ENCODE measurements around the gene UNC93A.
"Not testable (repeated sequence)": the region's sequence is repeated elsewhere in the genome, so short reads cannot be mapped to it uniquely, and the experiment has no call there.

Gene UNC93A

DNA sequence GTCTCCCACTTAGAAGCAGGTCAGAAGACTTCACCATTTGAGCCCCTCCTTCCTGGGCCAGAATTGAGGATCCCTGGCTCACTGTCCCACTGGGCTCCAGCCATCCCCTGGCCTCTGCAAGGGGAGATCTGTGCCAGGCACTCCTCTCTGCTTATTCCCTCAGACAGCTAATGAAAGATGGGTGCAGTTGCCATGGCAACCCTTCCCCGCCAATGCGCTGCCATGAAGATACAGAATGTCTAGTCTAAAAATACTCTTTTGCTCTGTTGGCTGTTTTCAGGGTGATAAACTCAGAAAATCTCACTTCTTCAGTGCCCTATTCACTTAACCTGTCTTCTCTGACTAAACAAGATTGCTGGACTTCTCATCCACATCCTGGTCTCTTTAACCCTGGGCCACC, 20.2 kb downstream of the UNC93A start:
- no peak overlapping the region for H3K4me3 ChIP-seq (ENCODE audit: low read length)
- H3K4me1 ChIP-seq (ENCODE audit: control insufficient read depth, insufficient read depth, low read length) = peaks cover 21% of the 10 kb centered on the region
- H3K9me3 ChIP-seq (ENCODE audit: control insufficient read depth, low read length) = no peaks in the 10 kb centered on the region
- H3K9ac ChIP-seq (ENCODE audit: low read length) = no peak overlapping the region
- H3K36me3 ChIP-seq (ENCODE audit: control insufficient read depth, insufficient read depth, low read length) = no peaks in the 10 kb centered on the region
- H3K27me3 ChIP-seq (ENCODE audit: control insufficient read depth, insufficient read depth, low read length) = no peaks in the 10 kb centered on the region

DNA sequence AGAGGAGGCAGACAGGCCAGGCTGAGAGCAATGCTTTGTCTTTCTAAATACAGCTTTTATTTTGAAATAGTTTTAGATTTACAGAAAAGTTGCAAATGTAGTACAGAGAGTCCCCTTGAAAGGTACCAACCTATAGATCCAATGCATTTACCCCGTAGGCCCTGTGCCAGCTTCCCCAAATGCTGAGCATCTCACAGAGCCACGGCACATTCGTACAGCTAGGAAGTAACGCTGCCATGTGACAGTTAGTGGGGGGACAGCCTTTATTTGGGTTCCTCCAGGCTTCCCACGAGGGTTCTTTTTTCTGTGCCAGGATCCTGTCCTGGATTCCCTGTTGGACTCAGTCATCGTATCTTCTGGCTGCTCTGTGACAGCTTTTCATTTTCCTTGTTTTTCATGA, 20.6 kb downstream of the UNC93A start:
- H3K9ac ChIP-seq (ENCODE audit: low read length); H3K9me3 ChIP-seq (ENCODE audit: control insufficient read depth, low read length); H3K36me3 ChIP-seq (ENCODE audit: control insufficient read depth, insufficient read depth, low read length); H3K27me3 ChIP-seq (ENCODE audit: control insufficient read depth, insufficient read depth, low read length); H3K4me3 ChIP-seq (ENCODE audit: low read length): not testable (repeated sequence)
- H3K4me1 ChIP-seq (ENCODE audit: control insufficient read depth, insufficient read depth, low read length) = peaks cover 17% of the 10 kb centered on the region

DNA sequence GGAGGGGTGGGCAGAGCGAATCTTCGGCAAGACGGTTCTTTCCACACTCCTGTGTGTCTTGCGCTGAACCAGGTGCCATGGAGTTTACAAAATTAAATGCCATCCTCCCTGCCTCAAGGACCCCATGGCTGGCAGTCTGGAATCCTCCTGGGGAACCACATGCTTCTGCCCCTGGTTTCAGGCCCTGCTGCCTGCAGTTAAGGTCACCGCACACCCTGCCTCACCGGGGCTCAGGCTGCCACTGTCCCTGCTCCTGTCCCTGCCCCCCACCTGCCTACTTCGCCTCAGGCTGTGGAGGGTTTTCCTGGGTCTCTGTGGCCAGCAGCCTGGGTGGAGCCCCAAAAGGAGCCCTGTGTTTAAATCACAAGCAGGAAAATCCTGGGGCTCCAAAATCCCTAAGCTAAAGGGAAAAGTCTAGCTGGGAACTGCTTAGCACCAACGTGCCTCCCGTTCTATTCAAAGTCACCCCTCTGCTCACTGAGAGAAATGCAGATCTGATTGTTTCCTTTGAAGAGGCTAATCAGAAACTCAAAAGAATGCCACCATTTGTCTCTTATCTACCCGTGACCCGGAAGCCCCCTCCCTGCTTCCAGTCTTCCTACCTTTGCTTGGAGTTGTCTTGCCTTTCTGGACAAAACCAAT, 23.2 kb downstream of the UNC93A start:
- Histone ChIP-seq H3K9ac (ENCODE audit: low read length) (no peak overlapping the region), H3K4me1 (ENCODE audit: control insufficient read depth, insufficient read depth, low read length) (peaks cover 17% of the 10 kb centered on the region), H3K4me3 (ENCODE audit: low read length) (no peak overlapping the region), H3K27me3 (ENCODE audit: control insufficient read depth, insufficient read depth, low read length) (no peaks in the 10 kb centered on the region), H3K9me3 (ENCODE audit: control insufficient read depth, low read length) (no peaks in the 10 kb centered on the region), H3K36me3 (ENCODE audit: control insufficient read depth, insufficient read depth, low read length) (no peaks in the 10 kb centered on the region)

DNA sequence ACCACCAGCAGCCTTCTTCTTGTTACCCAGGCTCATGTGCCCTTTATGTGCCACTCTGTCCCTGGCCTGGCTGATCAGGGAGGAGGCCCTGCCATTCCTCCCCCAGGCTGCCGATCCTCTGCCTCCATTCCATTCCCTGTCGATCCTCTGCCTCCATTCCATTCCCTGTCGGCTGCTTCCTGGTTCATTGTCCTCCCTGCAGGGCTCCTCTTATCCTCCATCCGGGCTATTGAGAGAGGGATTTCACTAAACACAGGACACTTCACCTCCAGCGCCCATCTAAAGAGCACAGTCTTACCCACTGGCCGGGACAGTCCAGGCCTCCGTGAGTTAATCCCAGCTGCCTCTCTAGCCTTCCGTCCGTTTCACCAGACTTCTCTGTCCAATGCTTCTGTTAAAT, 26.1 kb downstream of the UNC93A start:
- H3K27me3 ChIP-seq (ENCODE audit: control insufficient read depth, insufficient read depth, low read length) = no peaks in the 10 kb centered on the region
- no peaks in the 10 kb centered on the region for H3K36me3 ChIP-seq (ENCODE audit: control insufficient read depth, insufficient read depth, low read length)
- no peaks in the 10 kb centered on the region for H3K9me3 ChIP-seq (ENCODE audit: control insufficient read depth, low read length)
- H3K9ac ChIP-seq (ENCODE audit: low read length) = no peak overlapping the region
- H3K4me1 ChIP-seq (ENCODE audit: control insufficient read depth, insufficient read depth, low read length) = peaks cover 5% of the 10 kb centered on the region
- H3K4me3 ChIP-seq (ENCODE audit: low read length) = no peak overlapping the region

DNA sequence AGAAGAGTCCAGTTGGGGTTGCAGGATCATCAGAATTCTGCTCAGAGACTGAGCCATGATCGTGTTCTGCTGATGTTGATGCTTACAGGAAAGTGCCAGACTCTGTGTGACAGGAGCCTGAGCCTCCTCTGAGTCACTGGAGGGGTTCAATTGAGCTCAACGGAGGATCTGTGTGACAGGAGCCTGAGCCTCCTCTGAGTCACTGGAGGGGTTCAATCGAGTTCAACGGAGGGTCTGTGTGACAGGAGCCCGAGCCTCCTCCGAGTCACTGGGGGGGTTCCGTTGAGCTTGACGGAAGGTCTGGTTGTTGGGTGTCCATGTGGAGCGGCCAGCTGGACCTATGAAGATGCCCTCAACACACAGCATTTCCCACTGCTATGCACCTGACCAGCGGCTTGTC, 27.2 kb downstream of the UNC93A start:
- not testable (repeated sequence) for H3K27me3 ChIP-seq (ENCODE audit: control insufficient read depth, insufficient read depth, low read length); H3K9me3 ChIP-seq (ENCODE audit: control insufficient read depth, low read length); H3K9ac ChIP-seq (ENCODE audit: low read length); H3K36me3 ChIP-seq (ENCODE audit: control insufficient read depth, insufficient read depth, low read length); H3K4me3 ChIP-seq (ENCODE audit: low read length); H3K4me1 ChIP-seq (ENCODE audit: control insufficient read depth, insufficient read depth, low read length)

DNA sequence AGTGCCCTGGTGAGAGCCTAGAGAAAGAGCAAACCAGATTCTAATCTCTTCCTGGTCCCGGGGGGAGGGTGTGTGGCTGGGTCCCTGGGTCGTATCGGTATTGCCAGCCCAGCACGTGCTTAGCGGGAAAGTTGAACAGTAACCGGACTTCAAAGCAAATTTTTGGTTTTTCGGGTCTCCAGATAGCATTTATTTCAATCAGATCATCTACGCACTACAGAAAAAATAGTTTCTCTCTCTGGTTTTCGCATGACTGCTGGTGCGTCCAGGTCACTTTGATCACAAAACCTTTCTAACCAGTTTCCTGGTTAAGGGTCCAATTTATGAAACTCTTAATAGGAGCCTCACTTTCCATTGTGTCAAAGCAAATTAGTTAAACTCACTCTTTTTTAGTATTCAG, 27.7 kb downstream of the UNC93A start:
- H3K9ac ChIP-seq (ENCODE audit: low read length); H3K27me3 ChIP-seq (ENCODE audit: control insufficient read depth, insufficient read depth, low read length); H3K4me1 ChIP-seq (ENCODE audit: control insufficient read depth, insufficient read depth, low read length); H3K4me3 ChIP-seq (ENCODE audit: low read length); H3K9me3 ChIP-seq (ENCODE audit: control insufficient read depth, low read length); H3K36me3 ChIP-seq (ENCODE audit: control insufficient read depth, insufficient read depth, low read length): not testable (repeated sequence)

DNA sequence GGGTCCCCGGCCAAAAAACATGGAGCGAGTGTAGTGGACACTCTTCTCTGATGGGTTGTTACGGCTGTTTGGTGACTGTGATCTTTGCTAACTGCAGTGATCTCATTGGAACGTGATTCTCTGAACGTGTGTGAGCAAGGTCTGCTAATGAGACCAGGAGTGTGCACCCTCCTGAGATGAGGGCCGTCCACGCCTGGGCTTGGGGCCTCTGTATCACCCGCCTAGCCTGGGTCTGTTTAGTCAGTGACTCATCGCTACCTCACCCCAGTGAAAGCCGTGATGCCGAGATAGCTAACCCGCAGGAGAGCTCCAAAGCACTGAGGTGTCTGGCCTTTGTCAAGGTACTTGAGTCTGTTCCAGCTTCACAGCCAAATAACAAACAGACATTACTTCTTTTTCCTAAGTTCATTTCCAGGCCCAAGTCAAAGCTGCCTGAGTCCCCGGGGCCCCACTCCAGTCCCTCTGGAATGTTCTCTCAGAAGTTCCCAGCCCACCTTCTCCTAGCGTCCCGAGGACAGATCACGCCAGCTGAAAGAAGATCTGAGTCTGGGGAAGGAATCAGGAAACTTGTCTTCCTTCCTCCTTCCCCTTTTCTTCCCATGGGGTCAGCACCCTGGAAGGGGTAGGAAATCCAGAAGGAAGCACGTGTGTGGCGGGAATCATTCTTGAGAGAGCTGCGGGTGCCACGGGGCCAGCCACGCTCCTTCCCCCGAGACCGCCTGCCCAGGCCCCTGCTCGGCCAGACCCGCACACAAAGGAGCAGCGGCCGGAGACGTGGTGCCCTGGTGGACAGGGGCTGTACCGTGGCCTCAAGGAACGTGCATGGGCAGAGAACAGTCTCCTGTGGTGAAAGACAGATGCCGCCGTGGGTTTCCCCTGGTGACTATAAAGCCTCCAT, 29.0 kb downstream of the UNC93A start:
- H3K4me3 ChIP-seq (ENCODE audit: low read length); H3K9ac ChIP-seq (ENCODE audit: low read length); H3K4me1 ChIP-seq (ENCODE audit: control insufficient read depth, insufficient read depth, low read length); H3K27me3 ChIP-seq (ENCODE audit: control insufficient read depth, insufficient read depth, low read length); H3K9me3 ChIP-seq (ENCODE audit: control insufficient read depth, low read length); H3K36me3 ChIP-seq (ENCODE audit: control insufficient read depth, insufficient read depth, low read length): not testable (repeated sequence)

DNA sequence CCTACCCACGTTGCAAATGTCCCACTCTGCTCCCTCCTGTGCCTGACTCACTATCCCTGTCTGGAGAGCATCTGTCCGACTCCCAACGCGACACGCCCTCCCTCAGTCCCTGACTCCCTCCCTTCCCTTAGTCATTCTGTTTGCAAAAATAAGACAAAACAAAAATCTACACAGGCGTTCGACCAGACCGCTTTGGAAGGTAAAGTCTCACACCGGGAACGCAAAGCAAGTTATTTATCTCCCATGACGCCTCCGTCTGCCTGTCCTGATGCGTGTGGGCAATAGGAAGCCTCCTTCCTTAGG, 29.6 kb downstream of the UNC93A start:
- H3K4me3 ChIP-seq (ENCODE audit: low read length); H3K36me3 ChIP-seq (ENCODE audit: control insufficient read depth, insufficient read depth, low read length); H3K9ac ChIP-seq (ENCODE audit: low read length); H3K27me3 ChIP-seq (ENCODE audit: control insufficient read depth, insufficient read depth, low read length); H3K4me1 ChIP-seq (ENCODE audit: control insufficient read depth, insufficient read depth, low read length); H3K9me3 ChIP-seq (ENCODE audit: control insufficient read depth, low read length): not testable (repeated sequence)

DNA sequence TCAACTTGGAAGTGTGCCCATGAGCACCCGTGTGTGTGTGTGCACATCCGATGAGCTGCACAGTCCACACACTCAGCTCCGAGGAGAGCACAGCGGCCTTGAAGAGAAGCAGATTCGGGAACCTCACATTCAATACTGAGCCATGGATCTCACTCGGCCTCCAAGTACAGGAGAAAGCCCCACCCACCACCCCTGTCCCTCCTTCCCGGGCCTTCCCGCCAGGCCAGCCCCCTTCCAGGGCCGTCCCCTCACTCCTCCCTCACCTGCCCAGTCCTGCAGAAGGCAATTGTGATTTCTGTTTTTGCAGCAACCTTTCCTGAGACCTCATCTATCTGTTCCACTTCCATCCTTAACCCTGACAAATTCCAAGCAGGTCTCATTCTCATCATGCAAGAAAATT, 30.1 kb downstream of the UNC93A start:
- H3K36me3 ChIP-seq (ENCODE audit: control insufficient read depth, insufficient read depth, low read length); H3K4me3 ChIP-seq (ENCODE audit: low read length); H3K27me3 ChIP-seq (ENCODE audit: control insufficient read depth, insufficient read depth, low read length); H3K9me3 ChIP-seq (ENCODE audit: control insufficient read depth, low read length); H3K4me1 ChIP-seq (ENCODE audit: control insufficient read depth, insufficient read depth, low read length); H3K9ac ChIP-seq (ENCODE audit: low read length): not testable (repeated sequence)

DNA sequence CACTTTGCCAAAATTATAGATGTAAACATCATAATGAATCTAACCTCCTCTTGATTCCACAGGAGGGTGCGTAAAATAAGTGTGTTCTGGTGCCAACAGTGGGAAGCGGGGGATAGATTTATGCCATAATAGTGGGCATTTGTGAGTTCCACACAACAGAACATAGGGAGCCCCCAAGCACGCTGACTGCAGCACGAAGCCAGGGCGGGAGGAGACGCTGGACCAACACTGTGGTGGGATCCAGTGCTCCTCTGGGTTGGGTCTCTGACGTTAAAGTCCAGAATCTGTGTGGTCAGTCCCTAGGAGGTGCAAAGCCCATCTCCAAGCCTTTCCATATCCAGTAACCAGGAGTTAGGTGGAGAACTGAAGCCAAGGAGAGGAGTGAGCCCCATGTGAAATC, 32.0 kb downstream of the UNC93A start:
- no peaks in the 10 kb centered on the region for H3K36me3 ChIP-seq (ENCODE audit: control insufficient read depth, insufficient read depth, low read length)
- no peaks in the 10 kb centered on the region for H3K9me3 ChIP-seq (ENCODE audit: control insufficient read depth, low read length)
- peaks cover 6% of the 10 kb centered on the region for H3K4me1 ChIP-seq (ENCODE audit: control insufficient read depth, insufficient read depth, low read length)
- H3K4me3 ChIP-seq (ENCODE audit: low read length) = no peak overlapping the region
- no peak overlapping the region for H3K9ac ChIP-seq (ENCODE audit: low read length)
- H3K27me3 ChIP-seq (ENCODE audit: control insufficient read depth, insufficient read depth, low read length) = no peaks in the 10 kb centered on the region

DNA sequence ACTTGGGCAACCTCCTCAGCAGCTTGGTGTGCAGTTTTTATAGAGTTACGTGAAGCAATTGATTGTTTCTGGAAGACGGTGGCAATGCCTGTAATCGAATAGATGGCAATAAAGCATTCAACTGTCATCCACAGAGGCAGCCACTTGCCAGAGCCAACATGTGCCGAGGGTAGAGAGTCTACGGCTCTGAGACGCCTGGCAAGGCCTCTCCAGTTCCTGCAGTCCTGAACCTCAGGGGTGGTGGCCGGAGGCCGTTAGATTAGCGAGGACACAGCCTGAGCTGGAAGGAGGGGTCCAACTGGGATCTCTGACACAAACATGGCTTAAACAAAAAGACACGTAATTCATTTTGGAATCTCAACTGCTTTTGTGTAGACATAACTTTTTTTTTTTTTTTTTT, 33.0 kb downstream of the UNC93A start:
- Histone ChIP-seq H3K9ac (ENCODE audit: low read length) (no peak overlapping the region), H3K9me3 (ENCODE audit: control insufficient read depth, low read length) (no peaks in the 10 kb centered on the region), H3K4me3 (ENCODE audit: low read length) (no peak overlapping the region), H3K27me3 (ENCODE audit: control insufficient read depth, insufficient read depth, low read length) (no peaks in the 10 kb centered on the region), H3K36me3 (ENCODE audit: control insufficient read depth, insufficient read depth, low read length) (no peaks in the 10 kb centered on the region), H3K4me1 (ENCODE audit: control insufficient read depth, insufficient read depth, low read length) (peaks cover 6% of the 10 kb centered on the region)

DNA sequence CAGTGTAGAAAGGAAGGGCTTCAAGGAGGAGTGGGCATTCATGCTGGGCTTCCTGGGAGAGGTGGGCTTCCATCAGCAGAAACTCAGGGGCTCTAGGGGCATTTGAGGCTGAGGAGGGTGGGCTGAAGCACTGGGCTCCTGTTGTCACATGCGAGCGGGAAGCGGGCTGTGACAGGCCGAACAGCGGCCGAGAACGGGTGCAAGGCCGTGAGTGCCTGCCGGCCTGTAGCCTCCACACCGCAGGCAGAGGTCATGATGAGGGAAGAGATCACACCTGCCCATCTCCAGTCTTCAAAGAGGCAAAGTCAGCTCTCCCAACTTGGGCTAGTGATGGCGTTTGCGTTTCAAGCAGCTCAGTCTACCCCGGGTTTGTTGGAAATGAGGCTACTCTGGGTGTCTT, 34.7 kb downstream of the UNC93A start:
- Histone ChIP-seq H3K9me3 (ENCODE audit: control insufficient read depth, low read length) (no peaks in the 10 kb centered on the region), H3K36me3 (ENCODE audit: control insufficient read depth, insufficient read depth, low read length) (no peaks in the 10 kb centered on the region), H3K9ac (ENCODE audit: low read length) (no peak overlapping the region), H3K4me3 (ENCODE audit: low read length) (no peak overlapping the region), H3K27me3 (ENCODE audit: control insufficient read depth, insufficient read depth, low read length) (no peaks in the 10 kb centered on the region), H3K4me1 (ENCODE audit: control insufficient read depth, insufficient read depth, low read length) (peaks cover 7% of the 10 kb centered on the region)

DNA sequence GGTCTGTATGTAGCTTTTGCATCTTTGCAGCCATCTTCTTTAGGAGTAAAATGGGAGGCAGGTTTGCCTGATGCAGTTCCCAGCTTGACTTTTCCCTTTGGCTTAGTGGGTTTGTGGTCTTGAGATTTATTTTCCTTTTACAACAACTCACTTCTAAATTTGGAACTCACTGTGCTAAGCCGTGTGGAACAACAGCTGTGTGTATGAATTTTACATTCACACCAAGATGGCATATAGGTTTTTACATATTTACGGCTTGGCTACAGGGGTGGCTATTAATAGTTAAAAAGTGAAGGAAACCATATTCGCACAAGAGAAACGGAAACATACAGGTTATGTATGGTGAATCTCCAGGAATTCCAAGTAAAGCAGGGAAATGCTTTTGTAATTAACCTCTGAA, 36.3 kb downstream of the UNC93A start:
- Histone ChIP-seq H3K4me1 (ENCODE audit: control insufficient read depth, insufficient read depth, low read length) (peaks cover 9% of the 10 kb centered on the region), H3K4me3 (ENCODE audit: low read length) (no peak overlapping the region), H3K9ac (ENCODE audit: low read length) (no peak overlapping the region), H3K36me3 (ENCODE audit: control insufficient read depth, insufficient read depth, low read length) (no peaks in the 10 kb centered on the region), H3K27me3 (ENCODE audit: control insufficient read depth, insufficient read depth, low read length) (no peaks in the 10 kb centered on the region), H3K9me3 (ENCODE audit: control insufficient read depth, low read length) (no peaks in the 10 kb centered on the region)
